ENCODE results near the gene CCT6A.
"Not testable (repeated sequence)": the region's sequence is repeated elsewhere in the genome, so short reads cannot be mapped to it uniquely, and the experiment has no call there.

CCT6A gene

DNA sequence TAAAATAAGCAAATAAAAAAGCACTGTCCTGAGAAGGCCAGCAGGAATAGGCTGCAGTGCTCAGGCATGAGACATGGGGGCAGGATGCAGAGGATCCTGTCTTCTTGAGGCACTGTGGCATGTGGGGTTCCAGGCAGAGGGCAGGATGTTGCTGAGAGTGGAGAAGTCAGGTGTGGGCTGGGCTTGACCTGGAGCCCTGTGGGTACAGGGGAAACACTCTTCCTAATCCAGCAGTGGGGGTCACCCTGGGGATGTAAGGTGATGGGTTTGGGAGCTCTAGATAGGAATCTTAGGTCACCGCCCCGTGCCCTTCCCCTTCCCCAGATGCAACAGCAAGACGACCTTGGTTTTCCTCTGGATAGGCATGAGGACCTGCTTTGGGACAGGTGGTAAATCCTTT lies 26.1 kb downstream of the CCT6A start:
- Histone ChIP-seq H3K18ac (ENCODE audit: low read length) (no peak overlapping the region), H2BK5ac (ENCODE audit: low read depth, low read length, poor library complexity) (no peak overlapping the region), H2BK120ac (ENCODE audit: insufficient read depth, low read length, poor library complexity) (no peak overlapping the region), H3K27ac (ENCODE audit: low read depth, low read length) (no peak overlapping the region), H3K9ac (ENCODE audit: low read length) (no peak overlapping the region), H3K79me2 (ENCODE audit: control insufficient read depth, insufficient read depth, low read length, poor library complexity) (no peaks in the 10 kb centered on the region), H3K79me1 (ENCODE audit: low read length) (no peaks in the 10 kb centered on the region), H3K4me2 (ENCODE audit: low read length) (no peak overlapping the region), H2BK12ac (ENCODE audit: low read length) (no peak overlapping the region), H4K91ac (ENCODE audit: low read depth, low read length) (no peak overlapping the region), H3K4me1 (ENCODE audit: control insufficient read depth in 1 of 2, insufficient read depth in 2 of 2, low read length in 2 of 2) (no peaks in the 10 kb centered on the region), H2AFZ (ENCODE audit: insufficient read depth, low read length, poor library complexity) (no peak overlapping the region), H3K4ac (ENCODE audit: low read depth, low read length) (no peak overlapping the region), H3K4me3 (ENCODE audit: low read depth, low read length) (no peak overlapping the region), H3K23ac (ENCODE audit: low read length) (no peak overlapping the region), H4K12ac (ENCODE audit: low read depth, low read length) (no peak overlapping the region), H3K36me3 (ENCODE audit: control insufficient read depth in 1 of 2, insufficient read depth in 2 of 2, low read length in 2 of 2) (peaks cover 33 to 38% of the 10 kb centered on the region in 2 experiments), H3K14ac (ENCODE audit: low read length) (no peak overlapping the region), H4K8ac (ENCODE audit: low read depth, low read length) (no peak overlapping the region), H3K9me3 (ENCODE audit: insufficient read depth, low read depth, low read length) (no peaks in the 10 kb centered on the region), H3K27me3 (ENCODE audit: insufficient read depth, low read length) (no peaks in the 10 kb centered on the region), H2AK5ac (ENCODE audit: low read length) (no peak overlapping the region)
- no CpG with 5 or more reads among the region's 3 CpGs for WGBS (ENCODE audit: extremely low coverage, insufficient coverage, insufficient read length)
- DNase-seq: no peak

DNA sequence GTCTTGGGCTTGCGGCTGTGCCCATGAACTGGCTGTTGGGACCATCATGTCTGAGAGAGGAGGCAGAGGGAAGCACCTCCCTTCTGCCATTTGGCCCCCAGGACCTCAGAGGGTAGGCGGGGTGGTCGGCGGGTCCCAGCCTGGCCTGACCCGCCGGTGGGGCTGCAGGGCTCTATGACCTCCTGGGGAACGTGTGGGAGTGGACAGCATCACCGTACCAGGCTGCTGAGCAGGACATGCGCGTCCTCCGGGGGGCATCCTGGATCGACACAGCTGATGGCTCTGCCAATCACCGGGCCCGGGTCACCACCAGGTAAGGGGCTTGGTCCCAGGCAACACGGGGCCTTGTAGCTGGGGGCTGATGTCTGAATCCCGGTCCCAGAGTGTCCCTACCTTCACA lies 26.6 kb downstream of the CCT6A start:
- Histone ChIP-seq H4K91ac (ENCODE audit: low read depth, low read length) (no peak overlapping the region), H2AFZ (ENCODE audit: insufficient read depth, low read length, poor library complexity) (no peak overlapping the region), H3K79me1 (ENCODE audit: low read length) (no peaks in the 10 kb centered on the region), H2BK12ac (ENCODE audit: low read length) (no peak overlapping the region), H3K23ac (ENCODE audit: low read length) (no peak overlapping the region), H3K9ac (ENCODE audit: low read length) (no peak overlapping the region), H3K18ac (ENCODE audit: low read length) (no peak overlapping the region), H3K9me3 (ENCODE audit: insufficient read depth, low read depth, low read length) (no peaks in the 10 kb centered on the region), H3K4me3 (ENCODE audit: low read depth, low read length) (no peak overlapping the region), H3K4me1 (ENCODE audit: control insufficient read depth in 1 of 2, insufficient read depth in 2 of 2, low read length in 2 of 2) (no peaks in the 10 kb centered on the region), H3K14ac (ENCODE audit: low read length) (no peak overlapping the region), H3K27ac (ENCODE audit: low read depth, low read length) (no peak overlapping the region), H3K36me3 (ENCODE audit: control insufficient read depth in 1 of 2, insufficient read depth in 2 of 2, low read length in 2 of 2) (peaks cover 33 to 40% of the 10 kb centered on the region in 2 experiments), H2BK5ac (ENCODE audit: low read depth, low read length, poor library complexity) (no peak overlapping the region), H3K79me2 (ENCODE audit: control insufficient read depth, insufficient read depth, low read length, poor library complexity) (no peaks in the 10 kb centered on the region), H3K4ac (ENCODE audit: low read depth, low read length) (no peak overlapping the region), H2AK5ac (ENCODE audit: low read length) (no peak overlapping the region), H4K8ac (ENCODE audit: low read depth, low read length) (no peak overlapping the region), H3K27me3 (ENCODE audit: insufficient read depth, low read length) (no peaks in the 10 kb centered on the region), H4K12ac (ENCODE audit: low read depth, low read length) (no peak overlapping the region), H2BK120ac (ENCODE audit: insufficient read depth, low read length, poor library complexity) (no peak overlapping the region), H3K4me2 (ENCODE audit: low read length) (no peak overlapping the region)
- no peak for DNase-seq
- no CpG with 5 or more reads among the region's 16 CpGs for WGBS (ENCODE audit: extremely low coverage, insufficient coverage, insufficient read length)

DNA sequence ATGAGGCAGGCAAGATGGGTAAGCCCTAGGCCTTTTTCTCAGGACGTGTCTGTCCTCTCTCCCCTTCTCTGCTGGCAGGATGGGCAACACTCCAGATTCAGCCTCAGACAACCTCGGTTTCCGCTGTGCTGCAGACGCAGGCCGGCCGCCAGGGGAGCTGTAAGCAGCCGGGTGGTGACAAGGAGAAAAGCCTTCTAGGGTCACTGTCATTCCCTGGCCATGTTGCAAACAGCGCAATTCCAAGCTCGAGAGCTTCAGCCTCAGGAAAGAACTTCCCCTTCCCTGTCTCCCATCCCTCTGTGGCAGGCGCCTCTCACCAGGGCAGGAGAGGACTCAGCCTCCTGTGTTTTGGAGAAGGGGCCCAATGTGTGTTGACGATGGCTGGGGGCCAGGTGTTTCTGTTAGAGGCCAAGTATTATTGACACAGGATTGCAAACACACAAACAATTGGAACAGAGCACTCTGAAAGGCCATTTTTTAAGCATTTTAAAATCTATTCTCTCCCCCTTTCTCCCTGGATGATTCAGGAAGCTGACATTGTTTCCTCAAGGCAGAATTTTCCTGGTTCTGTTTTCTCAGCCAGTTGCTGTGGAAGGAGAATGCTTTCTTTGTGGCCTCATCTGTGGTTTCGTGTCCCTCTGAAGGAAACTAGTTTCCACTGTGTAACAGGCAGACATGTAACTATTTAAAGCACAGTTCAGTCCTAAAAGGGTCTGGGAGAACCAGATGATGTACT lies 28.1 kb downstream of the CCT6A start:
- no peak overlapping the region for H3K18ac ChIP-seq (ENCODE audit: low read length)
- no CpG with 5 or more reads among the region's 12 CpGs for WGBS (ENCODE audit: extremely low coverage, insufficient coverage, insufficient read length)

DNA sequence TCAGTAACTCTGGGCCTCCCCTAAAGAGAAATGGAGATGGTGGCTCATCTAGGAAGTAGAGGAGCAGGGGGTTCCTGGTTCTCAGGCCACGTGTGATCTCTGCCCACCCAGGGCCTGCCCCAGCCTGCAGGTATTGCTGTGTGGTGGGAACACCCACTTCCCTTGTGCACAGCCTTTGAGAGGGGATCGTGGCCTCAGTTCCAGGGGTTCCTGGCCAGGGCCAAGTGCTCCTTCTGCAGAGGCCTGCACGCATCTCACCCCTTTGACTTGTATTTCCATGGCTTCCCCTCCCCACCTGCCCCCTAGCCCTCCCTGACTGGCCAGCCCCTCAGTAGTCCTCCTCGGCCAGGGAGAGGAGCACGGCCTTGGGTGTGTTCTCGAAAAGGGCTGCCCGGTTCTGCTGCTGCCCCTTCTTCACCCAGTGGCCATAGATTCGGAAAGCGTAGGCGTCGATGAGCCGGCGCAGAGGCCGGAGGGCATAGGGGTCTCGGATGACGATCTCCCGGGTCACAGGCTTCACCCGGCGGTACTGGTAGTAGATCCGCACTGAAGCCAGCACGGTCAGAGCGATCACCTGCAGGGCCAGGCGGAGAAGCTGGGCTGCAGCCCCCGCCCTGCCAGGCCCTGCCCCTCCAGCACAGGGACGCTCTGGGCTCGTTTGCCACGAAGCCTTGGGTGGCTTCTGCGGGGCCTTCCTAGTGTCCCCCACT lies 29.3 kb downstream of the CCT6A start:
- not testable (repeated sequence) for H2BK5ac ChIP-seq (ENCODE audit: low read depth, low read length, poor library complexity); H3K4me2 ChIP-seq (ENCODE audit: low read length); H4K12ac ChIP-seq (ENCODE audit: low read depth, low read length); H3K27ac ChIP-seq (ENCODE audit: low read depth, low read length); H3K23ac ChIP-seq (ENCODE audit: low read length); H3K4me3 ChIP-seq (ENCODE audit: low read depth, low read length); H4K91ac ChIP-seq (ENCODE audit: low read depth, low read length); H3K4me1 ChIP-seq (ENCODE audit: control insufficient read depth in 1 of 2, insufficient read depth in 2 of 2, low read length in 2 of 2); H2AK5ac ChIP-seq (ENCODE audit: low read length); H3K79me1 ChIP-seq (ENCODE audit: low read length); H3K18ac ChIP-seq (ENCODE audit: low read length); H4K8ac ChIP-seq (ENCODE audit: low read depth, low read length); H2BK120ac ChIP-seq (ENCODE audit: insufficient read depth, low read length, poor library complexity); H3K4ac ChIP-seq (ENCODE audit: low read depth, low read length); H3K14ac ChIP-seq (ENCODE audit: low read length); H2AFZ ChIP-seq (ENCODE audit: insufficient read depth, low read length, poor library complexity); DNase-seq; H3K27me3 ChIP-seq (ENCODE audit: insufficient read depth, low read length); H3K9me3 ChIP-seq (ENCODE audit: insufficient read depth, low read depth, low read length); H3K9ac ChIP-seq (ENCODE audit: low read length); H2BK12ac ChIP-seq (ENCODE audit: low read length); H3K79me2 ChIP-seq (ENCODE audit: control insufficient read depth, insufficient read depth, low read length, poor library complexity)
- peaks cover 33 to 42% of the 10 kb centered on the region in 2 experiments for H3K36me3 ChIP-seq (ENCODE audit: control insufficient read depth in 1 of 2, insufficient read depth in 2 of 2, low read length in 2 of 2)
- no CpG with 5 or more reads among the region's 28 CpGs for WGBS (ENCODE audit: extremely low coverage, insufficient coverage, insufficient read length)

More for the DNA sequence above, 28.1 kb downstream of the CCT6A start:
- Histone ChIP-seq H3K79me2 (ENCODE audit: control insufficient read depth, insufficient read depth, low read length, poor library complexity) (no peaks in the 10 kb centered on the region), H3K9me3 (ENCODE audit: insufficient read depth, low read depth, low read length) (no peaks in the 10 kb centered on the region), H4K12ac (ENCODE audit: low read depth, low read length) (no peak overlapping the region), H2BK5ac (ENCODE audit: low read depth, low read length, poor library complexity) (no peak overlapping the region), H3K4ac (ENCODE audit: low read depth, low read length) (no peak overlapping the region), H3K4me2 (ENCODE audit: low read length) (no peak overlapping the region), H3K79me1 (ENCODE audit: low read length) (no peaks in the 10 kb centered on the region), H3K27ac (ENCODE audit: low read depth, low read length) (no peak overlapping the region), H4K8ac (ENCODE audit: low read depth, low read length) (no peak overlapping the region), H2AK5ac (ENCODE audit: low read length) (no peak overlapping the region), H3K36me3 (ENCODE audit: control insufficient read depth in 1 of 2, insufficient read depth in 2 of 2, low read length in 2 of 2) (peaks cover 33 to 42% of the 10 kb centered on the region in 2 experiments), H2BK120ac (ENCODE audit: insufficient read depth, low read length, poor library complexity) (no peak overlapping the region), H2BK12ac (ENCODE audit: low read length) (no peak overlapping the region), H3K9ac (ENCODE audit: low read length) (no peak overlapping the region), H3K4me1 (ENCODE audit: control insufficient read depth in 1 of 2, insufficient read depth in 2 of 2, low read length in 2 of 2) (no peaks in the 10 kb centered on the region), H4K91ac (ENCODE audit: low read depth, low read length) (no peak overlapping the region), H3K4me3 (ENCODE audit: low read depth, low read length) (no peak overlapping the region), H3K27me3 (ENCODE audit: insufficient read depth, low read length) (no peaks in the 10 kb centered on the region), H3K23ac (ENCODE audit: low read length) (no peak overlapping the region), H2AFZ (ENCODE audit: insufficient read depth, low read length, poor library complexity) (no peak overlapping the region), H3K14ac (ENCODE audit: low read length) (no peak overlapping the region)
- DNase-seq: no peak
